GM11168 (cell line): Measurements from ENCODE around the gene PHF23.

Source experiments
- in situ Hi-C: fragments of 300-500 bp; cut with MboI; formaldehyde crosslinking; loops from one replicate; pipeline ENCODE4 v1.12.0; 2022; ENCODE audit warnings: low sequenced_read_pairs; ENCODE audit not compliant: unreplicated experiment

PHF23 gene

GRCh38 chr17:7239091-7240027 lies at the start of gene PHF23:
Gene PHF23, minus strand, starts transcription at chr17:7239457. Its CDS starts 178 bp downstream, at chr17:7239279.
- in situ Hi-C loops: no loop called here

- in situ Hi-C loops: no loop called here
Observed at GRCh38 chr17:7285679-7286078, 46.4 kb upstream of the PHF23 start.

GRCh38 chr17:7284911-7285310 lies 45.7 kb upstream of the PHF23 start:
- in situ Hi-C loops: no loop called here

- in situ Hi-C loops: no loop called here
Observed at GRCh38 chr17:7283471-7284216, 44.4 kb upstream of the PHF23 start.

- in situ Hi-C loops: no loop called here
Observed at GRCh38 chr17:7282752-7283321, 43.6 kb upstream of the PHF23 start.

GRCh38 chr17:7281953-7282751 lies 42.9 kb upstream of the PHF23 start:
- in situ Hi-C loops: no loop called here

- in situ Hi-C loops: no loop called here
Observed at GRCh38 chr17:7281074-7281952, 42.1 kb upstream of the PHF23 start, which contains the start of gene SLC2A4. Gene SLC2A4, plus strand, starts transcription at chr17:7281718. Its CDS starts 217 bp downstream, at chr17:7281935.

GRCh38 chr17:7280519-7281073 lies 41.3 kb upstream of the PHF23 start:
- in situ Hi-C loops: no loop called here

GRCh38 chr17:7279448-7279847 lies 40.2 kb upstream of the PHF23 start:
- in situ Hi-C loops: loop anchor here (10.0 kb wide), 1 partner anchor 155 kb away; the partner anchor contains the start of genes FGF11 and TMEM102

- in situ Hi-C loops: no loop called here
Observed at GRCh38 chr17:7266784-7267183, 27.5 kb upstream of the PHF23 start.

- in situ Hi-C loops: no loop called here
Observed at GRCh38 chr17:7263801-7264078, 24.5 kb upstream of the PHF23 start.

GRCh38 chr17:7262935-7263800 lies 23.9 kb upstream of the PHF23 start:
- in situ Hi-C loops: no loop called here

GRCh38 chr17:7262192-7262934 lies 23.1 kb upstream of the PHF23 start, which contains the start of gene CLDN7:
Gene CLDN7, minus strand, starts transcription at chr17:7262478. Its CDS starts 435 bp downstream, at chr17:7262043.
- in situ Hi-C loops: no loop called here

GRCh38 chr17:7261379-7262191 lies 22.3 kb upstream of the PHF23 start:
- in situ Hi-C loops: no loop called here

GRCh38 chr17:7260651-7261378 lies 21.6 kb upstream of the PHF23 start:
- in situ Hi-C loops: no loop called here

GRCh38 chr17:7260151-7260550 lies 20.9 kb upstream of the PHF23 start:
- in situ Hi-C loops: no loop called here
